ENCODE results near the gene WRAP73. TPM values are rescaled to one million over a fixed set of nuclear protein-coding genes. Genes with fewer than 3 reads are reported as not detected.

The WRAP73 gene
- total RNA-seq, 1 experiment from 2014 or later = 57.2 TPM

GRCh38 chr1:3639397-3639911, 10.4 kb downstream of the WRAP73 start:
- TF ChIP-seq CTCF (conservative IDR thresholded peaks at IDR 0.05; ENCODE audit: low read depth, low read length) = no peak
- no peak for TF ChIP-seq EZH2phosphoT487 (IDR thresholded peaks at IDR 0.05; ENCODE audit: borderline replicate concordance, low read length)
- TF ChIP-seq EZH2 (IDR thresholded peaks at IDR 0.05; ENCODE audit: low read length, unreplicated experiment) = no peak
- Histone ChIP-seq H3F3A (ENCODE audit: low read length, unreplicated experiment) (no peaks in the 10 kb centered on the region), H3K9me2 (replicated peaks; ENCODE audit: low read length) (no peaks in the 10 kb centered on the region), H3K9me3 (ENCODE audit: low read length) (no peaks in the 10 kb centered on the region), H3K27ac (ENCODE audit: low read length) (no peak overlapping the region), H3K79me2 (ENCODE audit: low read length) (no peaks in the 10 kb centered on the region), H2AFZ (ENCODE audit: low read length) (no peak overlapping the region), H3K4me1 (ENCODE audit: insufficient read depth, low read length) (no peaks in the 10 kb centered on the region), H3K4me2 (ENCODE audit: low read length) (no peak overlapping the region), H4K20me1 (ENCODE audit: low read length) (no peaks in the 10 kb centered on the region), H3K36me3 (ENCODE audit: low read depth, low read length) (peaks cover 31% of the 10 kb centered on the region), H3K4me3 (ENCODE audit: low read length) (no peak overlapping the region), H3K9ac (ENCODE audit: low read length) (no peak overlapping the region), H3K27me3 (ENCODE audit: low read length) (no peaks in the 10 kb centered on the region)
- POLR2A ChIA-PET (ENCODE audit: unreplicated experiment) = no interaction called here
- ATAC-seq (no peak), DNase-seq (no peak)
- CTCF ChIA-PET = no interaction called here
- BruUV-seq (replicated peaks) = no TSS peak
- intact Hi-C loops (cut with micrococcal nuclease) = no loop called here

DNA sequence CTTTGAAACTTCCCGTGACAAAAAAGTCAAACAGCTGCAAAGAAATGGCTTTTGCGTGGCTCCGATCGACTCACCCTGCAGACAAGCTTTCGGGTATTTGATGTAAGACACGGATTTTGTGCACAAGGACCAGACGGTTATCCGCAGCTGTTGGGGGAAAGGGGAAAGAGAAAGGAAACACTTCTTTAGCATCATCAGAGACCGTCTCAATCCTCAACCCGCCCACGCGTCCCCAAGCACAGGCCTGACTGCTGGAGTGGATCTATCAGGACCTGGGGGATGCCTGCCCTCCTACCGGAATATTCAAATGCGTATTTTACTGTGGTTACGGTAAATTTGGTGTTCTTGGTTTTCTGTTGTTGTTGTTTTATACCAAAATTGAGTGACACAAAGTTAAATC, 11.2 kb downstream of the WRAP73 start:
- BruUV-seq (replicated peaks) = no TSS peak
- ChIA-PET CTCF (no interaction called here), POLR2A (ENCODE audit: unreplicated experiment) (no interaction called here)

More for the DNA sequence above, 11.2 kb downstream of the WRAP73 start:
- no peak overlapping the region for H3K27ac ChIP-seq (ENCODE audit: low read length)
- H3K9ac ChIP-seq (ENCODE audit: low read length) = no peak overlapping the region
- H3K9me2 ChIP-seq (replicated peaks; ENCODE audit: low read length) = no peaks in the 10 kb centered on the region
- H3K9me3 ChIP-seq (ENCODE audit: low read length) = no peaks in the 10 kb centered on the region
- intact Hi-C loops (cut with micrococcal nuclease) = no loop called here
- no peak overlapping the region for H3K4me2 ChIP-seq (ENCODE audit: low read length)
- TF ChIP-seq EZH2 (IDR thresholded peaks at IDR 0.05; ENCODE audit: low read length, unreplicated experiment) (no peak), EZH2phosphoT487 (IDR thresholded peaks at IDR 0.05; ENCODE audit: borderline replicate concordance, low read length) (no peak), CTCF (conservative IDR thresholded peaks at IDR 0.05; ENCODE audit: low read depth, low read length) (no peak)
- no peaks in the 10 kb centered on the region for H3F3A ChIP-seq (ENCODE audit: low read length, unreplicated experiment)
- peaks cover 35% of the 10 kb centered on the region for H3K36me3 ChIP-seq (ENCODE audit: low read depth, low read length)
- no peaks in the 10 kb centered on the region for H3K27me3 ChIP-seq (ENCODE audit: low read length)
- no peak for ATAC-seq
- H3K4me3 ChIP-seq (ENCODE audit: low read length) = no peak overlapping the region
- H4K20me1 ChIP-seq (ENCODE audit: low read length) = no peaks in the 10 kb centered on the region
- DNase-seq = no peak
- H3K4me1 ChIP-seq (ENCODE audit: insufficient read depth, low read length) = no peaks in the 10 kb centered on the region
- H3K79me2 ChIP-seq (ENCODE audit: low read length) = no peaks in the 10 kb centered on the region
- no peak overlapping the region for H2AFZ ChIP-seq (ENCODE audit: low read length)

All from PC-3 (cell line).